IMR-90 (cell line): Measurements from ENCODE around the gene ATP6AP1. TPM values are rescaled to one million over a fixed set of nuclear protein-coding genes. Genes with fewer than 3 reads are reported as not detected.

Source experiments
- ATAC-seq: fragments of 200-7000 bp; cut with Tn5 transposase; 2 replicates; pipeline ENCODE4 v1.9.1; 2020; ENCODE audit warnings: low read depth, mild to moderate bottlenecking, moderate library complexity
- BruUV-seq: library from RNA; stranded (reverse); fragments of 400-500 nt; replicated peaks from 2 replicates; lab custom pipeline; 2021; lab: Mats Ljungman, UMichigan
- CTCF ChIA-PET: fragments of 300-600 bp; formaldehyde crosslinking; extraction: SDS; loops from one replicate; lab custom pipeline; 2021; ENCODE audit warnings: antibody characterized with exemption; lab: Yijun Ruan, JAX
- POLR2A ChIA-PET: fragments of 300-600 bp; sonication (Branson Sonifier 250); formaldehyde crosslinking; loops from one replicate; lab custom pipeline; 2022; ENCODE audit warnings: antibody characterized with exemption; ENCODE audit not compliant: unreplicated experiment; lab: Charles Lee
- DNase-seq: peaks from one replicate; pipeline ENCODE4 v3.0.0; 2013
- H2AFZ ChIP-seq: replicated peaks from 2 replicates; pipeline ENCODE3; 2013; ENCODE audit warnings: low read length, mild to moderate bottlenecking; ENCODE audit not compliant: poor library complexity
- H2AK5ac ChIP-seq: 2 replicates; pipeline ENCODE4 v1.6.1; 2013; ENCODE audit warnings: low read depth, low read length, inconsistent platforms
- H2AK9ac ChIP-seq: replicated peaks from 2 replicates; pipeline ENCODE3; 2013; ENCODE audit warnings: mild to moderate bottlenecking, low read depth, low read length, moderate library complexity; ENCODE audit not compliant: poor library complexity
- H2BK120ac ChIP-seq: 2 replicates; pipeline ENCODE4 v1.6.1; 2013; ENCODE audit warnings: low read depth, low read length, inconsistent platforms
- H2BK15ac ChIP-seq: 3 replicates; pipeline ENCODE4 v1.6.1; 2013; ENCODE audit warnings: low read depth, low read length, inconsistent platforms
- H2BK20ac ChIP-seq: 2 replicates; pipeline ENCODE4 v1.6.1; 2013; ENCODE audit warnings: low read depth, mild to moderate bottlenecking, inconsistent platforms, low read length, moderate library complexity
- H2BK5ac ChIP-seq: 2 replicates; pipeline ENCODE4 v1.6.1; 2013; ENCODE audit warnings: mild to moderate bottlenecking, low read depth, low read length, inconsistent platforms; ENCODE audit not compliant: poor library complexity, severe bottlenecking
- H3K14ac ChIP-seq: replicated peaks from 2 replicates; pipeline ENCODE4 v1.6.1; 2013; ENCODE audit warnings: low read depth, low read length, inconsistent platforms
- H3K18ac ChIP-seq: 2 replicates; pipeline ENCODE4 v1.6.1; 2013; ENCODE audit warnings: low read depth, low read length, control low read depth
- H3K23ac ChIP-seq: 2 replicates; pipeline ENCODE4 v1.6.1; 2013; ENCODE audit warnings: low read depth, low read length, inconsistent platforms
- H3K27ac ChIP-seq: 2 replicates; pipeline ENCODE4 v1.5.1; 2013; ENCODE audit warnings: mild to moderate bottlenecking, control low read depth, low read length; ENCODE audit not compliant: insufficient read depth
- H3K27me3 ChIP-seq: 2 replicates; pipeline ENCODE4 v1.6.1; 2013; ENCODE audit warnings: low read length; ENCODE audit not compliant: control insufficient read depth, insufficient read depth
- H3K36me3 ChIP-seq: 2 replicates; pipeline ENCODE4 v1.6.1; 2013; ENCODE audit warnings: low read length, mixed read lengths; ENCODE audit not compliant: control insufficient read depth, insufficient read depth
- H3K4ac ChIP-seq: 2 replicates; pipeline ENCODE4 v1.6.1; 2013; ENCODE audit warnings: low read depth, low read length, inconsistent platforms
- H3K4me1 ChIP-seq: 2 replicates; pipeline ENCODE4 v1.6.1; 2013; ENCODE audit warnings: low read length, mixed read lengths; ENCODE audit not compliant: control insufficient read depth, insufficient read depth
- H3K4me2 ChIP-seq: 2 replicates; pipeline ENCODE4 v1.6.1; 2013; ENCODE audit warnings: low read depth, mild to moderate bottlenecking, control low read depth, low read length, moderate library complexity
- H3K4me3 ChIP-seq: 2 replicates; pipeline ENCODE4 v1.5.1; 2013; ENCODE audit warnings: low read depth, mild to moderate bottlenecking, control low read depth, low read length, moderate library complexity; ENCODE audit not compliant: insufficient read depth
- H3K56ac ChIP-seq: 2 replicates; pipeline ENCODE4 v1.6.1; 2013; ENCODE audit warnings: low read length, inconsistent platforms; ENCODE audit not compliant: insufficient read depth; ENCODE audit errors: extremely low read depth
- H3K79me1 ChIP-seq, 2 experiments: 2 replicates each; pipeline ENCODE4 v1.6.1; 2013; ENCODE audit warnings: low read length in 2 of 2, inconsistent platforms in 1 of 2, low read depth in 1 of 2
- H3K9ac ChIP-seq: 2 replicates; pipeline ENCODE4 v1.6.1; 2013; ENCODE audit warnings: low read depth, low read length, control low read depth
- H3K9me1 ChIP-seq: 2 replicates; pipeline ENCODE4 v1.6.1; 2013; ENCODE audit warnings: low read length, inconsistent platforms; ENCODE audit not compliant: insufficient read depth
- H3K9me3 ChIP-seq: 2 replicates; pipeline ENCODE4 v1.6.1; 2013; ENCODE audit warnings: low read length; ENCODE audit not compliant: control insufficient read depth, insufficient read depth
- H4K20me1 ChIP-seq: 2 replicates; pipeline ENCODE4 v1.6.1; 2013; ENCODE audit warnings: low read length, inconsistent platforms; ENCODE audit not compliant: insufficient read depth
- H4K5ac ChIP-seq: 2 replicates; pipeline ENCODE4 v1.6.1; 2013; ENCODE audit warnings: mild to moderate bottlenecking, low read depth, low read length, control low read depth
- H4K8ac ChIP-seq, 2 experiments: 2 replicates each; pipeline ENCODE4 v1.6.1; 2013; ENCODE audit warnings: low read depth in 2 of 2, low read length in 2 of 2, control low read depth in 1 of 2, inconsistent platforms in 1 of 2
- H4K91ac ChIP-seq: 2 replicates; pipeline ENCODE4 v1.6.1; 2013; ENCODE audit warnings: low read depth, low read length, inconsistent platforms; ENCODE audit not compliant: insufficient read depth
- MAZ ChIP-seq: IDR thresholded peaks from 2 replicates; pipeline ENCODE4 v1.6.1; 2012; ENCODE audit warnings: low read depth, mild to moderate bottlenecking, low read length, improper control_type of control experiment, moderate library complexity, borderline replicate concordance
- RAD21 ChIP-seq: IDR thresholded peaks from 2 replicates; pipeline ENCODE4 v1.6.1; 2012; ENCODE audit warnings: low read length, improper control_type of control experiment
- SMC3 ChIP-seq: fragments of 150-350 bp; IDR thresholded peaks from 2 replicates; pipeline ENCODE4 v1.6.1; 2016; ENCODE audit warnings: low read depth, mild to moderate bottlenecking, antibody characterized with exemption, low read length, moderate library complexity
- USF2 ChIP-seq: fragments of 150-350 bp; IDR thresholded peaks from 2 replicates; pipeline ENCODE4 v1.6.1; 2017; ENCODE audit warnings: mild to moderate bottlenecking, antibody characterized with exemption, low read length, low read depth
- WGBS, 2 experiments: methylation state at CpG; one replicate each; pipeline versions ENCODE4 v1.1.5 to v1.1.7; 2013; ENCODE audit warnings: missing lambda C conversion rate in 2 of 2; ENCODE audit not compliant: insufficient read length in 1 of 2; ENCODE audit errors: extremely low coverage in 2 of 2; 5-methylcytosine and 5-hydroxymethylcytosine counted together
- dilution Hi-C: fragments of 300-500 bp; cut with HindIII; formaldehyde crosslinking; loops from one replicate; pipeline ENCODE4 v1.14.3; 2018; ENCODE audit warnings: low sequenced_read_pairs; ENCODE audit not compliant: unreplicated experiment
- in situ Hi-C: fragments of 300-500 bp; cut with MboI; formaldehyde crosslinking; loops from 3 replicates; pipeline ENCODE4 v1.14.3; 2019; ENCODE audit warnings: low sequenced_read_pairs, inconsistent platforms, mixed read lengths
- intact Hi-C: fragments of 100-400 bp; cut with micrococcal nuclease; formaldehyde crosslinking; loops from 2 replicates; pipeline ENCODE4 v1.10.0; 2022
- polyA plus RNA-seq, 3 experiments: library from polyadenylated mRNA; depleted of rRNA; stranded (reverse); fragments of >200 nt; gene quantifications; 2 replicates each; pipeline ENCODE4 v1.2.3, GENCODE V29; 2012; ENCODE audit warnings: low replicate concordance in 1 of 3
- total RNA-seq: library from RNA; depleted of rRNA; stranded (reverse); fragments of >200 nt; gene quantifications from 2 replicates; pipeline ENCODE4 v1.2.3, GENCODE V29; 2012
- TF ChIP-seq, protein P1 (sequence below): conservative IDR thresholded peaks from 2 replicates; pipeline ENCODE4 v1.5.1; 2012; ENCODE audit warnings: mild to moderate bottlenecking, low read depth, low read length, improper control_type of control experiment

Gene ATP6AP1
- total and polyA plus RNA-seq, 2 of the 4 experiments (the other 2 are of a cell fraction) = 13.8 to 96.7 TPM

GRCh38 chrX:154481911-154482601, 53.6 kb downstream of the ATP6AP1 start:
- no peaks in the 10 kb centered on the region for H3K27me3 ChIP-seq
- H3K56ac ChIP-seq = no peak overlapping the region
- H4K91ac ChIP-seq = no peak overlapping the region
- H3K9ac ChIP-seq = no peak overlapping the region
- no peak for DNase-seq
- H2AFZ ChIP-seq = no peak overlapping the region
- H3K79me1 ChIP-seq = peaks cover 3 to 15% of the 10 kb centered on the region in 2 experiments; a peak in 3 of 4 replicates
- dilution Hi-C loops = no loop called here
- no peak overlapping the region for H4K5ac ChIP-seq
- BruUV-seq = no TSS peak
- H2AK5ac ChIP-seq = no peak overlapping the region
- no peak overlapping the region for H3K4me3 ChIP-seq
- no peak for ATAC-seq
- H2AK9ac ChIP-seq = no peak overlapping the region
- H2BK120ac ChIP-seq = no peak overlapping the region
- H3K4me1 ChIP-seq = peaks cover 2% of the 10 kb centered on the region; the same call in 1 of the 2 replicates
- no peak for TF ChIP-seq RAD21
- no peak for TF ChIP-seq SMC3
- TF ChIP-seq MAZ = no peak
- TF ChIP-seq, protein P1, sequence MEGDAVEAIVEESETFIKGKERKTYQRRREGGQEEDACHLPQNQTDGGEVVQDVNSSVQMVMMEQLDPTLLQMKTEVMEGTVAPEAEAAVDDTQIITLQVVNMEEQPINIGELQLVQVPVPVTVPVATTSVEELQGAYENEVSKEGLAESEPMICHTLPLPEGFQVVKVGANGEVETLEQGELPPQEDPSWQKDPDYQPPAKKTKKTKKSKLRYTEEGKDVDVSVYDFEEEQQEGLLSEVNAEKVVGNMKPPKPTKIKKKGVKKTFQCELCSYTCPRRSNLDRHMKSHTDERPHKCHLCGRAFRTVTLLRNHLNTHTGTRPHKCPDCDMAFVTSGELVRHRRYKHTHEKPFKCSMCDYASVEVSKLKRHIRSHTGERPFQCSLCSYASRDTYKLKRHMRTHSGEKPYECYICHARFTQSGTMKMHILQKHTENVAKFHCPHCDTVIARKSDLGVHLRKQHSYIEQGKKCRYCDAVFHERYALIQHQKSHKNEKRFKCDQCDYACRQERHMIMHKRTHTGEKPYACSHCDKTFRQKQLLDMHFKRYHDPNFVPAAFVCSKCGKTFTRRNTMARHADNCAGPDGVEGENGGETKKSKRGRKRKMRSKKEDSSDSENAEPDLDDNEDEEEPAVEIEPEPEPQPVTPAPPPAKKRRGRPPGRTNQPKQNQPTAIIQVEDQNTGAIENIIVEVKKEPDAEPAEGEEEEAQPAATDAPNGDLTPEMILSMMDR = no peak
- TF ChIP-seq USF2 = no peak
- in situ Hi-C loops = no loop called here
- H3K18ac ChIP-seq = no peak overlapping the region
- no peak overlapping the region for H2BK20ac ChIP-seq
- H3K14ac ChIP-seq = no peak overlapping the region
- H3K4ac ChIP-seq = no peak overlapping the region
- intact Hi-C loops = no loop called here
- H3K27ac ChIP-seq = no peak overlapping the region
- ChIA-PET POLR2A (no interaction called here), CTCF (no interaction called here)
- H3K23ac ChIP-seq = no peak overlapping the region
- H3K36me3 ChIP-seq = peaks cover 12% of the 10 kb centered on the region; the same call in 1 of the 2 replicates
- H3K4me2 ChIP-seq = no peak overlapping the region
- H2BK5ac ChIP-seq = no peak overlapping the region
- 54% methylated on average over 7 of the region's 14 CpGs; no CpG with 5 or more reads in 1 of the 2 experiments for WGBS, 2 experiments
- H3K9me1 ChIP-seq = no peaks in the 10 kb centered on the region
- H4K20me1 ChIP-seq = peaks cover 4% of the 10 kb centered on the region
- H2BK15ac ChIP-seq = no peak overlapping the region
- H4K8ac ChIP-seq = no peak overlapping the region
- H3K9me3 ChIP-seq = no peaks in the 10 kb centered on the region
